GM10266 (cell line): ENCODE results near the gene EXOSC7.

ENCODE experiments used
- DNase-seq: peaks from one replicate; pipeline ENCODE4 v3.0.0; 2012; ENCODE audit errors: extremely low spot score
- CTCF ChIP-seq: IDR thresholded peaks from 2 replicates; pipeline ENCODE4 v1.5.1; 2012; ENCODE audit warnings: mild to moderate bottlenecking, low read depth; ENCODE audit not compliant: control insufficient read depth, insufficient read depth; ENCODE audit errors: missing control alignments

Gene EXOSC7

GRCh38 chr3:44962621-44963393 is 13.2 kb upstream of the EXOSC7 start:
- no peak for TF ChIP-seq CTCF
- DNase-seq = no peak

GRCh38 chr3:44963571-44964325 is 12.3 kb upstream of the EXOSC7 start:
- no peak for DNase-seq
- no peak for TF ChIP-seq CTCF

- no peak for DNase-seq
- TF ChIP-seq CTCF = no peak
These were observed 10.9 kb upstream of the EXOSC7 start for GRCh38 chr3:44965165-44965564.

GRCh38 chr3:44966795-44967278 is 9.2 kb upstream of the EXOSC7 start:
- DNase-seq = no peak
- no peak for TF ChIP-seq CTCF

- DNase-seq = no peak
- no peak for TF ChIP-seq CTCF
These were observed 7.6 kb upstream of the EXOSC7 start for GRCh38 chr3:44968447-44968858.

GRCh38 chr3:44969154-44969827 is 6.8 kb upstream of the EXOSC7 start:
- no peak for DNase-seq
- no peak for TF ChIP-seq CTCF
